ENCODE data around the gene SULT2B1. TPM values are rescaled to one million over a fixed set of nuclear protein-coding genes. Genes with fewer than 3 reads are reported as not detected.

SULT2B1 gene
- not detected in 2 replicates for total RNA-seq

GRCh38 chr19:48551437-48552302 lies at the start of gene SULT2B1:
Gene SULT2B1 (plus strand): TSS chr19:48552172. CDS start chr19:48552253, 81 bp downstream.

GRCh38 chr19:48511800-48512503 lies 40.0 kb upstream of the SULT2B1 start, which contains the start of gene LMTK3:
Gene LMTK3 (minus strand): TSS chr19:48511835. CDS start chr19:48511576, 259 bp downstream.

GRCh38 chr19:48606463-48607358 lies 54.7 kb downstream of the SULT2B1 start, which contains the start of gene SPACA4:
Gene SPACA4 (plus strand): TSS chr19:48606742. CDS start chr19:48606979, 237 bp downstream.

GRCh38 chr19:48614436-48615230 lies 62.7 kb downstream of the SULT2B1 start, which contains the start of gene FAM83E:
Gene FAM83E (minus strand): TSS chr19:48615076. CDS start chr19:48613372, 1,704 bp downstream.

GRCh38 chr19:48618916-48619691 lies 67.1 kb downstream of the SULT2B1 start, which contains the start of the genes RPL18 and SPHK2:
Gene RPL18 (minus strand): TSS chr19:48619178. CDS start chr19:48619143, 35 bp downstream.
Gene SPHK2 (plus strand): TSS chr19:48619506. CDS start chr19:48620515, 1,009 bp downstream.

GRCh38 chr19:48636859-48637448 lies 85.0 kb downstream of the SULT2B1 start, which contains the start of gene DBP:
Gene DBP (minus strand): TSS chr19:48637379. CDS start chr19:48636994, 385 bp downstream.

GRCh38 chr19:48646001-48646721 lies 94.2 kb downstream of the SULT2B1 start, which contains the start of gene CA11:
Gene CA11 (minus strand): TSS chr19:48646187. CDS start chr19:48645632, 555 bp downstream.

Other genes with a start within 250 kb of the SULT2B1 start
- 12.1 and 25.3 TPM in 2 replicates for gene EMP3, start 226.6 kb upstream of the SULT2B1 start, total RNA-seq
- 2.1 and 3.8 TPM in 2 replicates for gene TMEM143, start 188.2 kb upstream of the SULT2B1 start, total RNA-seq
- not detected in 2 replicates for gene SYNGR4, start 187.8 kb upstream of the SULT2B1 start, total RNA-seq
- gene KDELR1, start 160.6 kb upstream of the SULT2B1 start, total RNA-seq, result 31.9 and 51.2 TPM in 2 replicates
- gene GRIN2D, start 158.5 kb upstream of the SULT2B1 start, total RNA-seq, result 0.19 and 0.32 TPM in 2 replicates
- gene GRWD1, start 106.2 kb upstream of the SULT2B1 start, total RNA-seq, result 14.7 and 39.3 TPM in 2 replicates
- under 0.01 and 0.63 TPM in 2 replicates for gene KCNJ14, start 96.6 kb upstream of the SULT2B1 start, total RNA-seq
- gene CYTH2, start 82.8 kb upstream of the SULT2B1 start, total RNA-seq, result 48.4 and 53.1 TPM in 2 replicates
- gene LMTK3, start 40.3 kb upstream of the SULT2B1 start, total RNA-seq, result 0.06 TPM in 1 of 2 replicates, not detected in the other
- gene SPACA4, start 54.6 kb downstream of the SULT2B1 start, total RNA-seq, result not detected in 2 replicates
- 0.49 and 0.94 TPM in 2 replicates for gene FAM83E, start 62.9 kb downstream of the SULT2B1 start, total RNA-seq
- gene RPL18, start 67.0 kb downstream of the SULT2B1 start, total RNA-seq, result 1,360 and 2,089 TPM in 2 replicates
- 5.2 and 6.4 TPM in 2 replicates for gene SPHK2, start 67.3 kb downstream of the SULT2B1 start, total RNA-seq
- gene DBP, start 85.2 kb downstream of the SULT2B1 start, total RNA-seq, result 1.5 and 2.6 TPM in 2 replicates
- 0.97 and 2.7 TPM in 2 replicates for gene CA11, start 94.0 kb downstream of the SULT2B1 start, total RNA-seq
- 0.06 and 0.16 TPM in 2 replicates for gene NTN5, start 120.8 kb downstream of the SULT2B1 start, total RNA-seq
- gene FUT2, start 143.8 kb downstream of the SULT2B1 start, total RNA-seq, result not detected in 2 replicates
- 0.16 and 0.25 TPM in 2 replicates for gene MAMSTR, start 167.6 kb downstream of the SULT2B1 start, total RNA-seq
- gene RASIP1, start 188.4 kb downstream of the SULT2B1 start, total RNA-seq, result 60.3 and 78.2 TPM in 2 replicates
- 0.16 and 0.50 TPM in 2 replicates for gene IZUMO1, start 194.7 kb downstream of the SULT2B1 start, total RNA-seq
- 6.3 and 6.9 TPM in 2 replicates for gene FUT1, start 200.5 kb downstream of the SULT2B1 start, total RNA-seq
- gene FGF21, start 203.4 kb downstream of the SULT2B1 start, total RNA-seq, result not detected in 2 replicates